Activated CD8-positive, alpha-beta memory T cell treated with anti-CD3 and anti-CD28 coated beads for 24 hours (primary cell): ENCODE results near the gene TMEM51.
"Not testable (repeated sequence)": the region's sequence is repeated elsewhere in the genome, so short reads cannot be mapped to it uniquely, and the experiment has no call there.

Experiments
- DNase-seq: peaks from one replicate; pipeline ENCODE4 v3.0.0-alpha.2; 2020

TMEM51 gene

DNA sequence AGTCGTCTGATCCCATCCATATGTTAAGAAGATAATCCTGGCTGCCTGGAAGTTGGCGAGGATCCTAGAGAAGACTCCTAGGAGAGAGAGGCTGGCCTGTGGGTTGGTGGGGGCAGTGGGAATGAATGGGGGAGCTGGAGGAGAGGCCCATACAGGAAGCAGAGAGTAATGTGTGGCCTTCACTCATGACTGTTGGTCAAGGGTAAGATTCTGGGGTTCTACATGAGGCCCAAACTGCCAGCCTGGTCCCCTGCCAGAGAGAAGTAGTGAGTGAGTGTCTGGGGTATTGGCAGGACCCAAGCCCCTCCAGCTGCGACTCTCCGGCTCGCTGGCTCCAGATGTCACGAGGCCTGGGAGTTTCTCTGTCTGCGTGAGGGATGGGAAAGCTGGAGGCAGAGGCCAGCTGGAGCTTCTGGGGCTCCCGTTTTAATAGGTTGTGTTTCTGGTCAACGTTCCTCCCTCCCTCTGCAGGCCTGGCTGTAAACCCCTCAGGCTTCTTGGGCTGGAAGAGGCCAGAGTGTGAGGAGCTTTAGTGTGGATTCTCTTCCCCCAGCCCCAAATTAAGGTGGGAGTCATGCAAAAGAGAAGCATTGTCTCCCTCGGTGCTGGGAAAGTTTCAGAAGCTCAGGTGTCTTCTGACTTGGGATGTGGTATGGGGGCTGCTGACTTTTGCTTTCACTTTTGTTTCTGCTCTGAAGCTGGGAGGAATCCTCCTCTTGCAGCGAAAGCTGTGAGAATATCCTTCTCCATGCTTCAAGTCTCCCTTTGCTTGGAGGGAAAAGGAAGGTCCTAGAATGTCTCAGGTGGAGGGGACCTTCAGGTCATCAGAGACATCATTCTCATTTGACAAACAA lies 2.6 kb downstream of the TMEM51 start:
- DNase-seq, result no peak

DNA sequence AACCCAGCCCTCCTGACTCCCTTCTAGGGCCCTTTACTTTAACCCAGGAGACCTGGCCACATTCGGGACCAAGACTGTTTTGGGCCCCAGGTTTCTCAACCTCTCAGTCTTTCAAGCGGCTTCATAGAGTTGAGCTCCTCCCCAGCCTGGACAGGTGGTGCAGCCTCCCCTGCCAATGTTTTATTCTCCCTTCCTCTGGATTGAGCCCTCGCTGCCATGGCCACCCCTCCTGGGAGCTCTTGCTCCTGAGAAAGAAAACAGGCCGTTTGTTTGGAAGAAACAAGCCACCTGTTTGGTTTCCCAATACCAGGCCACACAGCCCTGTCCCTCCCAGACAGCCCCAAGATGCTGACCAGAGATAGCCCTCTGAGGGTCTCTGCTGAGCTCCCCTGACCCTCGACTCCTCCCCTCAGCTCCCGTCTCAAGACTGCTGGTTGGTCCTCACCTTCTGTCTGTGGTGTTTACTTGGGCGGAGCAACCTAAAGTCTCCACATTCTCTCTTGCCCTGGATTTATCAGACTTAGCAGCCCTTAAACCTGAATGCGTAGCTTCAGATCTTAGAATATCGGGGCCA lies 3.3 kb downstream of the TMEM51 start:
- DNase-seq, result no peak

DNA sequence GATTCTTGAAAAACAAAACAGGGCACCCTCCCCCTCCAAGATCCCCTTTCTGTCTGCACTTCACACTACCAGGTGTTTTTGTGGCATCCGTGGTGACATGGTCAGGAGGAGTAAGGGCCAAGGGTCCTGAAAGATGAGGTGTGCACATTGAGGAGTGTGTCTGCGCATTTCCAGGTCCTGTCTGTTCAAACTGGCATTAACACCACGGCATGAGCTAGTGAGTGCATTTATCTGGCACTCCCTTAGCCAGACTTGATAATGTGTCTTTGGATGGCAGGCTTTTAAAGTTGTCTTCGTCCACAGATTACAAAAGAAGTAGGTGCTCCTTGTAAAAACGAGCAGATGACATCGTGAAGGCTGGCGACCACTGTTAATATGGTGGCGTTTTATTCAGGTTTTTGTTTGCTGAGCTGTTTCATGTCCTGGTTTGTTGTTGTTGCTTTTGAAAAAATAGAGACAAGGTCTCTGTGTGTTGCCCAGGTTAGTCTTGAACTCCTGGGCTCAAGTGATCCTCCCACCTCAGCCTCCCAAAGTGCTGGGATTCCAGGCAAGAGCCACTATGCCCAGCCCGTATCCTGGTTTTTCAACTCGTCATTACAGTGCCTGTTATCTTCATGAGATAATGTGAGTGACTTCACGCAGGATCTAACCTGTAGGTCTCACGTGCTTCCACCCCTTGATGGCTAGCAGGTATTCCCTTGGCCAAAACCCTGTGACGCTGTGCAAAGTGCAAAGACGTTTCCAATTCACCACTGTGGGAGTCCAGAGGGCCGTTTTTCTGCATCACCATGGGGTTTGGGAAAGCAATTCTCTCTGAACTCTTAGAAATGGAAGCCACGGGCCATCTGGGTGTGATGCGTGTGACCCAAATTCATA lies 4.2 kb downstream of the TMEM51 start:
- no peak for DNase-seq

DNA sequence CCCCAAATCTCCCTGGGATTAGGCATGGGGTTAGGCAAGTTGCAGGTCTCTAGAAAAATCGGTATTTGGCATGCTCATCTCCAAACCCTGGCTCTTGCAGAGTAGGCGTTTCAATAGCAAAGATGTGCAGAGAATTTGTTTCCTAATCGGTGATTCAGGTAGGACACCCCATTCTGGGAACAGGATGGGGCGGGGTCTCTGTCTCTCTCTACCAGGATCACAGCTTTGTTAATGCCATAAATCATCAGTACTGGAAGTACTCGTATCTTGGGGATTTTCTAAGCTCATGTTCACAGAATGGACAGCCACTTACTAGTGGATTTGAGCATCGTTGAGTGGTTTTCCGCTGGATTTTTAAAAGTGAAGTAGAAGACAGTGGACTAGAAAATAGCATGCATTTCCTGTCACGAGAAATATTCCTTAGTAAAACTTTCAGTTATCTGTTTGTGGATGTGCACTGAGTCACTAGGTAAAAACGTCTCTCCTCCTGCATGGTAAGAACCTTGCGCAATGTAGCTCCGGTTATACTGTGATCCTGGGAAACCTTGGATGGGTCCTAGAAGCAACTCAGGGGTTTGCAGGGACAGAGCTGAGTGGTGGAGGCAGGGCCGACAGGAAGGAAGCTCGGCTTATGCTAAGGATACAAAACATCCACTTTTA lies 5.1 kb downstream of the TMEM51 start:
- no peak for DNase-seq

DNA sequence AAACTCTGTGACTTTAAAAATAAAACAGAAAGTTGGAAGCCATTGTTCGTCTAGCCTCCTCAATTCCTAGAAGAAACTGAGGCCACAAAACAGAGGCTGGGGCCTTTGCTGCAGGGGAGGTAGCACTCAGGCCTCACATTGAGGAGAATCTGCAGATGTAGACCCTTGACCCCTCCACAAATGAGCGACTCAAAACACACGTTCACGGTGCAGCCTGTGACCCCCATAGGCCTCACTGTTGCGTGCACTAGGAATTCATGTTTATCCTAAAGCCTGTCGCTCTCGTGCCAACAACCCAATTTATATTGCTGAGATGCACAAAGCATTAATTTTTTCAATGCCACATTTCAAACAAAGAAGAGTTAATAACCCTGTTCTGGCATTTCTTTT lies 5.6 kb downstream of the TMEM51 start:
- DNase-seq, result no peak

DNA sequence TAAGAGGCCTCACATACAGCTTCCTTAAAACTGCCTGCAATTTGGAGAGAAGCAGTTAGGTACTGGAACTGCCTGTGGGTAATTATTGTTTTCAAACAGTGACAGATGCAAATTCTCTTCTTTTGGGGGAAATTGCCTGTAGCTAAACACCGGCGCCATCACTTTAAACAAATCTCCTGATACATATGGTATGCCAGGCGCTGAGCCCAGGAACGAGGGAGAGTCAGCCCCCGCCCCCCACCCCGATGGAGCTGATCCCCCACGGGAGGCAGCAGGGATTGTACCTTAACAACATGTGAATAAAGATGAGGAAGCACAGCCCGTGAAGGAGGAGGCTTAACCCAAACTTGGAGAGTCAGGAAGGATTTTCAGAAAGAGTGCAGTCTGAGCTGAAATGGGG lies 7.1 kb downstream of the TMEM51 start:
- DNase-seq, result no peak

DNA sequence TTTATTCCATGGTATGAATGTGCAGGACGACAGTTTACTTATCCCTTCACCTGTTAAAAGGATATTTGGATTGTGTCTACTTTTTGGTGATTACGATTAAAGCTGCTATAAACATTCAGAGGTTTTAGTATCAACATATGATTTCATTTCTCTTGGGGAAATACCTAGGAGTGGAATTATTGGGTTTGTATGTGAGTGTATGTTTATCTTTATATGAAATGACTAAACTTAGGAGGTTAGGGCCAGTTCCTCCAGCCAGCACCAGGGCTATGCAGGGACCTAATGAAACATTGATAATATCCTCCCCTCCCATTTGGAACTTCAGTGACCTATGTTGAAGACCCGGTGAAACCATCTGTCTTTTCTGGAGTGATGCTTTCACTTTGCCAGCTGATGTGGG lies 13.8 kb downstream of the TMEM51 start:
- DNase-seq, result no peak

DNA sequence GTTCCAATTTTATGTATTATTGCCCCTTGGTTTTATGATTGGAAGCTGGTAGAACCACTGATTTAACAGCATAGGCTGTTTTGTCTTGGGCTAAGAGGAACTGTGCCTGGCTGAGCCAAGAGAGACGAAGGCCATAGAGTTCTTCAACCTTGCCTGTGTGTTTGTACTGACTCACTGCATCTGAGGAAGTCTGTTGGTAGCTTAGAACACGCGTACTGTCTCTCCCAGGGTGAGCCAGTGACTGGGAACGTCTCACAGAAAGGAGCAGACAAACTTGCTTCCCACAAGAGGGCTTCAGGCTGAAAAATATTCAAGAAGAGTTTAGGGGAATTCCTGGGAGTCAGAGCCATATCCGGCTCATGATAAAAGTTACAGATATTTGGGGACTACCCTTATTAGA lies 14.9 kb downstream of the TMEM51 start:
- no peak for DNase-seq

DNA sequence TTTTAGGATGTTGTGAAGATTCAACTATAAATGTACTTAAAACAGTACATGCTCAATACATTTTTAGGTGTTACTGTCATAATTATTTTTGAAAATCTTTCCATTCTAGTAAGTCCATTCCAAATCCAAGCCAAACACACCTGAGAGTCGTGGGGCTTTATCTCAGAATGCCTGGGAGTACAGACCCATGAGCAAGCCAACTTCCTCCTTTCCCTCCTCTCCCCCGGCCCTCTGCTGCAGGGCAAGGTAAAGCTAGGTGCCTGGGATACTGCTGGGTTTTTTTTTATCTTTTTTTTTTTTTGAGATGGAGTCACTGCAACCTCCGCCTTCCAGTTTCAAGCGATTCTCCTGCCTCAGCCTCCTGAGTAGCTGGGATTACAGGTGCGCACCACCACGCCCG lies 16.5 kb downstream of the TMEM51 start:
- DNase-seq, result no peak

DNA sequence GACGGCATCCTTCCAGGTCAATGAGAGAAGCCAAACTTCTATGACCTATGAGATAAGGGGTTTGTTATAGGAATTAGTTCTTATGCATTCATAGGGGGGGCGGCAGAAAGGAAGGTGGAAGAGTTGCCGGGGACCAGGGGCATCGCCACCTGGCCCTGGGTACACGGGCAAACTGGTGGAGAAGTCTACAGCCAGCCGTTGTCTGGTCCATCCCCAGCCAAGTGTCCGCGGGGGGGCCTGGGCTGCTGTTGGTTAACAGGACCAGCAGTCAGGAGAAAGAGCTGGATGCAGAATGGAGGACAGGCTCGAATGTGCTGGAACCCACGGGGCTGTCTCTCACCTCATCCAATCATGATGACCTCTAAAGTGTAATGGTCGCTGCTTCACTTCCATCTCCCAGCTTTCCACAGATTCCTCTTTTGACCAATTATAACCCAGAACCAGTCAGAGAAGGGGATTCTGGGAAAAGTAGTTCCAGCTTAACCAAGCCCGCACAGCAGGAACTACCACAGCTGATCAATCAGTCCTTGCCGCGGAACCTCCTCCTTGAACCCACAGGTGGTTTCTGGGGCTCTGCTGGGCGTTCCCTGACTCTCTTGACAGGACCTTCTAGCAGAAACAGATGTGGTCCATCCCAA lies 17.8 kb downstream of the TMEM51 start:
- no peak for DNase-seq

DNA sequence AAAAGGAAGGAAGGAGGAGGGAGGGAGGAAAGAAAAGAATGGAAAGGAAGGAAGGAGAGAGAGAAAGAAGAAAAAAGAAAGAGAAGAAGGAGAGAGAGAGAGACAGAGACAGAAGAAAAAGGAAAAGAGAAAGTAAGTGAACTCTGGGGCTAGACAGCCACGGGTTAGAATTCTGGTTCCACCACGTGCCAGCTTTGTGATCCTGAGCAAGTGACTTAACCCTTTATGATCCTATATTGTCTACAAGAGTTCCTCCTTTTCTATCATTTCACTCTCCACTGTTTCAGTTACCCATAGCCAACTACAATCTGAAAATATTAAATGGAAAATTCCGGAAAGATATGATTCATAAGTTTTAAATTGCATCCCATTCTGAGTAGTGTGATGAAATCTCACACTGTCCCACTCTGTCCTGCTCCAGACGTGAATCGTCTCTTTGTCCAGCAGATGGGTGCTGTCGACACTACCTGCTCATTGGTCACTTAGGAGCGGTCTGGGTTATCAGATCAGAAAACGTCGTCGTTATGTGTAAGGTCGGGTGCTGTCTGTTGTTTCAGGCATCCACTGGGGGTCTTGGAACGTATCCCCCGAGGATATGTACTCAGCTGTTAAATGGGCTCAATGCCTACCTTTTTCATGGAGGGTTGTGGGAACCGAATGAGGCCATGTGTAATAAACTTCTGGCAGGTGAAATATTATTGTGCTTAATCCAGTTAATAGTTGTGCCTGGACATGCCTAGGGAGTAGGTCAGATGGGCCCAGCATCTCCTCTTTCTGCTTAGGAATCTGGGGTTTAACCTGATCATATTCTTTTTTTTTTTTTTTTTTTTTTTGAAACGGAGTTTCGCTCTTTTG lies 19.1 kb downstream of the TMEM51 start:
- DNase-seq, result no peak

DNA sequence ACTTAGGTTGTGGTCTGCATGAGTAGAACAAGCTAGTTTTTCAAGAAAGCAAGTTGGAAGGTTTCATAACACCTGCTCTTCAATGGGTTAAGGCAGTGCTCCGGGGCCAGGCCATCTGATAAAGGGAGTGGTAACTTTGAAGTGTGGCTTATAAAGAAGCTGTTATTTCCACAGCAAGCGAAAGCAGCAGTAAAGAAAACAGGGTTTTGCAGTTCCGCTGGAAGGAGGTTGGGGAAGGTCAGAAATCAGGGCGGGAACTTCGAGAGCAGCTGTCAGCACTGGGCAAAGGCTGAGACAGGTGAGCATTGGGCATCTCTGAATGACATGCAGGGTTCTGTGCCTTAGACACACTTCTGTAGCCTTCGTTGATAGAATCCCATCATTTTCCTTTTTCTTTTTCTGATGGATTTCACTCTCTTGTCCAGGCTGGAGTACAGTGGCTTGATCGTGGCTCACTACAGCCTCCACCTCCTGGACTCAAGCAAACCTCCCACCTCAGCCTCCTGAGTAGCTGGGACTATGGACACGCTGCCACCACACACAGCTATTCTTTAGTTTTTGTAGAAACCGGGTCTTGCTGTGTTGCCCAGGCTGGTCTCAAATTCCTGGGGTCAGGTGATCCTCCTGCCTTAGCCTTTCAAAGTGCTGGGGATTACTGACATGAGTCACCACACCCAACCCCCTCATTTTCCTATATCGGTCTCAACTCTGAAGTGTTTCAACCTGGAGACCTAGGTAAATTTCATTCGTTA lies 20.5 kb downstream of the TMEM51 start:
- DNase-seq, result no peak

DNA sequence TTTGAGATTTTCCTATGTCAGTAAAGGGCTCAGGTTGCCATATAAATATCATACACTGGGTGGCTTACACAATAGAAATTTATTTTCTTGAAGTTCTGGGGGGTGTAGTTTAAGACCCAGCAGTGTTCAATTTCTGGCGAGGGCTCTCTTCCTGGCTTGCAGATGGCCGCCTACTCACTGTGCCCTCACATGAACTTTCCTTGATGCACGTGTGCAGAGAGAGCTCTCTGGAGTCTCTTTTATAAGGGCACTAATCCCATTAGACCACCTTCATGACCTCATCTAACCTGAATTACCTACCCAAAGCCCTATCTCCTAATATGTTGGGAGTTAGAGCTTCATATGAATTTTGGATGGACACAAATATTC lies 21.1 kb downstream of the TMEM51 start:
- no peak for DNase-seq

DNA sequence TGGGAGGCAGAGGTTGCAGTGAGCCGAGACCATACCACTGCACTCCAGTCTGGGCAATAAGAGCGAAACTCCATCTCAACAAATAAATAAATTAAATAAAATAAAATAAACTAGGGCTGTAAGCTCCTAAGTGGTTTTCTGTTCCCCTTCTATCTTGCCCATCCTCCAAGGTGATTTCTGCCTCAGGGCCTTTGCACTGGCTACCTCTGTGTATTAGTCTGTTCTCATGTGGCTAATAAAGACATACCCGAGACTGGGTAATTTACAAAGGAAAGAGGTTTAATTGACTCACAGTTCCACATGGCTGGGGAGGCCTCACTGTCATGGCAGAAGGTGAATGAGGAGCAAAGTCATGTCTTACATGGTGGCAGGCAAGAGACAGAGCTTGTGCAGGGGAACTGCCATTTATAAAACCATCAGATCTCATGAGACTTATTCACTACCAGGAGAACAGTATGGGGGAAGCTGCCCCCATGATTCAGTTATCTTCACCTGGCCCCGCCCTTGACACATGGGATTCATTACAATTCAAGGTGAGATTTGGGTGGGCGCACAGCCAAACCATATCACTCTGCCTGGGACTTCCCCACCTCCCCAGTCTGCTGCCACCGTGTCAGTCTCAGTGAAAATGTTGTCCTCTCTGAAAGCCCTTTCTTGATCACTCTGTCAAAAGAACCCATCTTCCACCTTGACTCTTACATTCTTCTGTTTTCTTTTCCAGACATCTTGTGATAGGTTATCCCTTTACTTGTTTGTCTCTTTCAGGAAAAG lies 22.0 kb downstream of the TMEM51 start:
- not testable (repeated sequence) for DNase-seq

DNA sequence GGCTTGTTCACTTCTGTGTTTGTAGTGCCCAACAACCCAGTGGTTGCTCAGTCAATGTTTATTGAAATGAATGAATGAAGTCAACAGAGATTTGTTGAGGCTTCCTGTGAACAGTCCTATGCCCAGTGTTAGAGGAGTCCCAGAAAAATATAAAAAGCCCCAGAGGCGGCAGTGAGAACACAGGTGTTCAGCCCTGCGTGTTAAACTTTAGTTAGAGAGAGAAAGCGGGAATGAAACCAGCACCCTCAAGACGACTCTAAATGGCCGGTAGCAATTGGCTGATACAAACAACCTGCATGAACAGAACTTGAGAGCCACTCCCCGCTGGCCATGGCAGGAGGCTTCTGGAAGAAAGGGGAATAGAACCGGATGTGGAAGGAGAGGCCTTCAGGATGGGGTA lies 22.6 kb downstream of the TMEM51 start:
- no peak for DNase-seq

DNA sequence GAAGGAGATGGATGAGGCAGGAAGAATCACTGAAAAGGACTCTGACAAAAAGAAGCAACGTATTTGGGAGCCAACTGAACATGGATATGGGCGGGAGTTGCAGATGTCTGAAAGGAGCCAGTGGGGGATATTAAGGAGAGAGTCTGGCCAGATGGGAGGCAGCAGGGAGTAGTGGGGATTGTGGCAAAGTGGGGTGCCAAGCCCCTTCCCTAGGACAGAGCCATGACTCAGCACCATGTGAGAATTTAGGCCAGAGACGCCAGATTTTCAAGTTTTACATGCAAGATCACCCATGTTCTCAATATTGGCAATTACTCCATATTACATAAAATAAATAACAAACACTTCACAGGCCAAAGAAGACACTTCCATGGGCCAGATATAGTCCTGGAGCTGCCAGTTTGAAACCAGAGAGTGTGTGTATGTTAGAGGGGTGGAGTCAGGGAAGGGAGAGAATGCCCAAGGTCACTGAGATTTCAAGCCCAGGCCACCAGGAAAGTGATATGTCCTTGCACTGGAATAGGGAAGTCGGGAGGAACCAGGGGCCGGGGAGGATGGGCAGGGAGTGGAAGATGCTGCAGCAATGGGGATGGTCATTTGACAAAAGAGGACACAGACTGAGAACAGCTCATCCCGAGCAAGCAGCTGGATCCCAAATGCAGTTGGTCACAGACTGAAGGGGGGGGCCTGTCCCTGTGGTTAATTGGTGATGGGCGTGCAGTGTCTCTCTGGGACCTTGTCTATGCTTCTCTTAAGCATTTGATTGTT lies 23.5 kb downstream of the TMEM51 start:
- DNase-seq, result no peak

DNA sequence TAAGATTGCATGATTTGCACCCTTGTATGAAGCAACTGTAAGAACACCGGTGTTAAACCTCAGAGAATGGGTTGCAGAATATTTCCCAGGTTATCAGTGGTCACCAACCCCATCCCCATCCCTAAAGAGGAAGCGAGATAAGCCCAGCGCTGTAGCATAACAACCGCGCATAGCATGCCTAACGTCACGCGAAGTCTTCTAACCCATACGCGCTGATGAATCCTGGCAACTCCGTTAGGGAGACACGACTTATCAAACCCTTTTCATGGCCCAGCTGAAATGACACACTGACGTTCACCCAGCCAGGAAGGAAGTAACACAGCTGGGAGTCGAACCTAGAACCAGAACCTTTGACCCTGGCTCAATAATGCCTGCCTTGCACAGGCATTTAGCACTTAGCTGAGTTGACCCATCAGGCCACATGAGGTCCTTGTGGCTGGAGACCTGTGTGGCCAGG lies 24.2 kb downstream of the TMEM51 start:
- no peak for DNase-seq

DNA sequence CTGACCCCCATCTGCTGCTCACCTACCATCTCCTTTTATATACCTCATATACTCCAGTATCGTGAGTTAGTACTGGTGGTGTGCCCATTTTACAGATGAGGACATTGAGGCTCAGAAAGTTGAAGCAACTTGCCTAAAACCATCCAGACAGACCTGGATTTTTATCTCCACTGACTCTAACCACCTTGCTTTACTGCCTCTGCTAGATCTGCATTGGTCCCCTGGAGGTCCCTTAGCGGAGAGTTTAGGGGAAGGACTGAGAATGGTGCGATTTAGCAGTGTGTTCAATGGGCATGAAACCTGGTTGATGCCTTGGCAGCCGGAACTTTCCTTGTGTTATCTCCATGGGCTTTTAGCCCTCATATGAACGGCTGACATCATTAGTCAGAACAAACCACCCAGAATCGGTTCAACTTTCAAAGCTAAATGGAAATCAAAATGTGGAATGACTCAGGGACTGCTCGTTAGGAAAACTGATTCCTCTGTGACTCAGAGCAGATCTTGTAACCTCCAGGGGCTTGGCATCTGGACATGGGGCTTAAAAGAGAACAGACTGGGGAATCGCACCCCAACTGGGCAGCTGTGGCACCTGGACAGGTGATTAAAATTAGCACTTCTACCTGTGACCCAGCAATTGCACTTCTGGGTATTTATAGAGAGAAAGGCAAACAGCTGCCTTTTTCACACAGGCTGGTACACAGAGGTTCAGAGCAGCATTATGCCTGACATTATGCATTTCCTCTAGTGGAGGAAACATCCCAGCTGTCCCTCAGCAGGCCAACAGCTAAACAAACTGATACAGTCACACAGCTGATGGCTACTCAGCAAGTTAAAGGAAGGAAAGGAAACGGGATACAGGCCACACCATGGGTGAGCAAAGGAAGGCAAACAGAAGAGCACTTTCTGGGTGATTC lies 25.3 kb downstream of the TMEM51 start:
- DNase-seq, result no peak
